ENCODE data around the gene SNX8. TPM values are rescaled to one million over a fixed set of nuclear protein-coding genes. Genes with fewer than 3 reads are reported as not detected.

Gene SNX8
- total and polyA plus RNA-seq, 2 of the 13 experiments (the other 11 are each of a cell fraction or from before 2014, with no cell fraction given), result 20.6 to 45.2 TPM

GRCh38 chr7:2241580-2242540 is 72.4 kb downstream of the SNX8 start, which contains the start of the genes MRM2 and NUDT1 (continued):
- no peak for TF ChIP-seq ZNF766 (CRISPR knock-in tag; IDR thresholded peaks at IDR 0.05; ENCODE audit: borderline replicate concordance)
- TF ChIP-seq ZNF768 (CRISPR knock-in tag; IDR thresholded peaks at IDR 0.05), result peak; percentile 72
- TF ChIP-seq PRPF4 (IDR thresholded peaks at IDR 0.05; ENCODE audit: low read depth, low read length, poor library complexity, severe bottlenecking), result no peak
- no peak for TF ChIP-seq RERE (CRISPR knock-in tag; IDR thresholded peaks at IDR 0.05; ENCODE audit: low read depth)
- no peak for TF ChIP-seq ZNF660 (CRISPR knock-in tag; IDR thresholded peaks at IDR 0.05; ENCODE audit: borderline replicate concordance, low read depth)
- no peak for TF ChIP-seq HIC2 (CRISPR knock-in tag; IDR thresholded peaks at IDR 0.05; ENCODE audit: low read depth)
- no peak for TF ChIP-seq SSRP1 (CRISPR knock-in tag; IDR thresholded peaks at IDR 0.05)
- no peak for TF ChIP-seq USF2 (IDR thresholded peaks at IDR 0.05; ENCODE audit: low read depth, low read length)
- no peak for TF ChIP-seq USF2 (CRISPR knock-in tag; IDR thresholded peaks at IDR 0.05; ENCODE audit: borderline replicate concordance)
- peak; percentile 90; the same call in 1 of the 2 replicates for TF ChIP-seq ZNF724P (CRISPR knock-in tag; IDR thresholded peaks at IDR 0.05; ENCODE audit: borderline replicate concordance)
- peak; percentile 49; the same call in 1 of the 2 replicates for TF ChIP-seq ARHGAP35 (CRISPR knock-in tag; IDR thresholded peaks at IDR 0.05; ENCODE audit: borderline replicate concordance)
- no peak for TF ChIP-seq MATR3 (CRISPR knock-in tag; IDR thresholded peaks at IDR 0.05)
- no peak for TF ChIP-seq ZFYVE20 (CRISPR knock-in tag; IDR thresholded peaks at IDR 0.05; ENCODE audit: borderline replicate concordance, low read depth)
- TF ChIP-seq PLSCR1 (CRISPR knock-in tag; IDR thresholded peaks at IDR 0.05; ENCODE audit: borderline replicate concordance), result no peak
- TF ChIP-seq KAT7 (CRISPR knock-in tag; IDR thresholded peaks at IDR 0.05; ENCODE audit: borderline replicate concordance), result peak; percentile 84; the same call in 1 of the 2 replicates
- 0 out of 2 replicates have a peak, but pooled peaks have one; percentile 45 for TF ChIP-seq ZNF567 (CRISPR knock-in tag; IDR thresholded peaks at IDR 0.05; ENCODE audit: borderline replicate concordance)
- TF ChIP-seq RBM39 (IDR thresholded peaks at IDR 0.05; ENCODE audit: low read depth, low read length, poor library complexity, severe bottlenecking), result peak; percentile 79

Data from HepG2 (cell line).